HG02852 (cell line): Measurements from ENCODE around the gene FAM117A.

Experiments
- ATAC-seq: cut with Tn5 transposase; IDR thresholded peaks from one replicate; pipeline ENCODE4 v1.9.1; 2021; ENCODE audit warnings: mild to moderate bottlenecking, moderate library complexity; ENCODE audit not compliant: unreplicated experiment

The FAM117A gene

DNA sequence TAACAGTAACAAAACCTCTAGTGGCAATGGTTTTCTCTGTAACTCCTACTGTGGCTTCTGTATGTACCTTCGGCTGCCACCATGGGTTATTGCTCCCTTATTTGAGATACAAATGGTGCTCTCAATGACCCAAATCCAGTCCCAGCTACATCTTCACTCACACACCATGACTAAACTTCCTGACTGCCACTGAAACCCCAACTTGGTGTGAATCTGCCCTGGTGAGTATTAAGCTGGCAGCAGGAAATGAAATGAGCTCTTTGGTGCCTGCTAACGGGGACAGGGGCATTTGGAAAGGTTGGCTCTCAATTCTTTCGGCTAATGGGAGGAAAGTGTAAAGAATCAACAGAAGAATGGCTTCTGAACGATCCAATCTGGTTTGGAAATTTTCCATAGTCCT, 48.7 kb downstream of the FAM117A start:
- no peak for ATAC-seq

DNA sequence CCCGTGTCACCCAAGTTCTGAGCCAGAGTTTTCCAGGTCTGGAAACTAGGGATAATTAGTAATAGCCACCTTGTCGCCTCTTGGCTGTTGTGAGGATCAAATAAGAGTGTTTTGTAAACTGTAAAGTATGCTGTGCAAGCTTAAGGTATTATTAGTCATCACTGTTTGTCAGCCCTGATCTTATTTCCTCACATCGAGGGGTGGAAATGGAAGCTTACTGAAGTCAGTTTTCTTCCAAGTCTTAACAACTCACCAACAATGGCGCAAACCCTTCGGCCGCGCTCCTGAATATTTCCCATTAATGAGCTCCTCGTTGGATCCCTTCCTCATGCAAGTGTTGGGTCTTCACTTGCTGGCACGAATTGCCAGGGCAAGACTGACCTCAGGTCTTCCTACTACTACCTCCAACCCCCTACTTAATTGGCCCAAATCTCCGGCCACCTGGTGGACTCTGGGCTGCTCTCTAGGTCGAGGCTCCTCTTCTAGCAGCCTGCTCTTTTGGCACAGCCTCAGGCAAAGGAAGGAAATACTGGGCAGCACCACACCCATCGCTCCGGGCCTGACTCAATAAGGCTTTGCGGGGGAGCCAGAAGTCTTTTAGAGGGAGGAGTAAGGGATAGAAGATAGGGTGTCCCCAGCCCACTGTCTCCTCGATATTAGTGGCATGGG, 55.3 kb downstream of the FAM117A start:
- no peak for ATAC-seq

DNA sequence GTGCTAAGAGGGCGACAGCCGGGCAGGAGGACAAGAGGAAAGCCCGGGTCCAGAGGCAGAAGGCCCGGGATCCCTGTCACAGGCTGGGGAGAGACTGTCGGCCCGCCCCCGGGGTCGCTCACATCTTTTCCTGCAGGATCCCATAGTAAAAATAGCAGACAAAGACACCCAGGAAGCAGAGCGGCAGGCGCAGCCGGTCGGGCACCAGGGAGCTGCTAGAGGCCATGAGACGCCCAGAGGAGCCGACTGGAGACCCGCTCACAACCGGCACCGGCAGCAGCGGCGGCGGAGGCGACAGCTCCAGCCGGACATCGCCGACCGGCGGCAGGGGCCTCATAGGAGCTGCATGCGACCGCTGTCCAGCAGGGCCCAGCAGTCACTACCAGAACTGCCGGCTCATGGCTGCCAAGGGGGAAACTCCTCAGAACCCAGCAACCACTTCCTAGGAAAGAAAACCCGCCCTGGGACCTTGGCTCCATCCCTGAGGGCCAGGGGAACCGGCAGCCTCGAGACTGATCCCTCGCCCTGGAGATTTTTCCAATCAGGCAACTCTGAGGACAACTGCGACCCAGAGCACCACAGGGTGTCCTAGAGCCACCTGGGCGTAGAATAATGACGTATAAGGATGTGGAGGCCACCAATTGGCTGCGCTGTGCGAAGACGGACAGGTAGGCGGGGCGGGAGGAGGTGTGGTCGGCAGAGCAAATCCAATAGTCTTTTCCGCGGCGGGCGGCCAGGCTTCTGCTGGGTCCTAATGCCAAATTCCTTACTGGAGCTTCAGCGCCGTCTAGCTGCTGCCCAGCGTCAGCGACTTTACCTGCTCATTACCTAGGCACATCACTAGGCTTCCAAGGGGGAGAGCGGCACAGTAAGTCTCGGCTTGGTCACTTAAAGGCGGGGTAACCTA, 56.1 kb downstream of the FAM117A start, which contains the start of gene SLC35B1:
SLC35B1 (minus strand) TSS at position 357 of the 907 bp plus-strand sequence; CDS start at position 226, 131 bp downstream.
- peak; percentile 83 for ATAC-seq

DNA sequence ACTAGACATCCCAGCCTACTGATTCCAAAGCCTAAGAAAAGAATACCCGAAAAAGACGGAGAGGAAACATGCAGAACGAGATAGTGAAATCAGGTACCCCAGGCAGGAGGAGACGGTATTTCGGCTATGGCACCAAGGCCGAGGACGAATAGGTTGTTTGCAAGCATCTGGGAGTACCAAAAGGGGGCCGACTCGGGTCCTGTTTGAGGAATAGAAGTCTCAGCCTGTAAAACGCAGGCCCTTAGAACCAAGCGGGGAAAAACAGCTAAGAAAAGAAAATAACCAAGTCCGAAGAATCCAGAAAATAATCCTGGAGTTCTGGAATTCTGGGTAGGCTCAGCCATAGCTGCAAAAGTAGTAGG, 56.7 kb downstream of the FAM117A start:
- ATAC-seq, result no peak

DNA sequence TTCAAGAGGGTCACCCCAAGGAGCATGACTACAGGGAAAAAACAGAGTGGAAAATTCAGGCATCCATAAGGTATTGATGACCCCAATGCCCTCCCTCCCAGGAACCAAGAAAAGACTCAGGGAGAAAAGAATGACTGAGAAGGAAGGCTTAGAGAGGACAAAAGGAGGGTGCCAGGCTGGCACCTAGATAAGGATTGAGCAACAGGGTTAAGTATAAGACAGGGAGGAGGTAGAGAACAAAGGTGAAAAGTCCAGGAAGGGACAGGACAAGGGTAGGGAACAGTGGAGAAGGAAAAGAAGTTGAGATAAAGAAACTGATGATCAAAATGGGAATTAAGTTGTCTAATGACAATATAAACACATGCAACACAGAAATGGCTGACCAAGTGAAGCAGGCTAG, 58.7 kb downstream of the FAM117A start:
- ATAC-seq, result no peak

DNA sequence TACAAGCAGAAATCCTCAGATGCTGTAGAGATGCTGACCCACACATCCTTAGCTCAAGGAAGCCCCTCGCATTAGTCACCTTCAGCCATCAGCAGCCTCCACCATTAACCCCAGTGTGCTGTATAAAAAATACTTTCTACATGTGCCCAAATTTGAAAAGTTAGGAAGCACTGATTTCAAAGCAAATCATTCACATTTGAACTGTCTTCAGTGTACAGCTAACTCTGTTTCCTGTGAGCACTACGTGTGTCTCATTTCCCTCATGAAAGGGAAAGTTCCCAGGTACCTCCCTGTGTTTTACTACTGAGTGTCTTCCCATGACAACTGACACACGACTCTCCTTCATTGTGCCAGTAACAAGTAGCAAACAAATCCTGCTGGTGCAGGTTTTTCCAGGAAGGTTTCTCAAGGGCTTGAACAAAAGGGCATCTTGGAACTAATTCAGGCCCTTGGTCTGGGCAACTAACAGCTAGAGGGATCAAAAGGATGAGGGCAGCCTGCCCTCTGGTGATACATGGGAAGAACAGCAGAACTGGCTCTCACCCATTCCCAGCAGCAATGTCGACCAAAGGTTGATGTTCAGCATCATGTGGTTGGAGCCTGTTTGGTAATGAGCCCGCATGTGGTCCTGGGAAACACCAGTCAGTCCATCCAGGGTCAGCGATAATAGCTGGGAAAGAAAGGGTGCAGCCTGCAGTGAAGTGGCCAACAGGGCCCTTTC, 60.2 kb downstream of the FAM117A start:
- no peak for ATAC-seq

DNA sequence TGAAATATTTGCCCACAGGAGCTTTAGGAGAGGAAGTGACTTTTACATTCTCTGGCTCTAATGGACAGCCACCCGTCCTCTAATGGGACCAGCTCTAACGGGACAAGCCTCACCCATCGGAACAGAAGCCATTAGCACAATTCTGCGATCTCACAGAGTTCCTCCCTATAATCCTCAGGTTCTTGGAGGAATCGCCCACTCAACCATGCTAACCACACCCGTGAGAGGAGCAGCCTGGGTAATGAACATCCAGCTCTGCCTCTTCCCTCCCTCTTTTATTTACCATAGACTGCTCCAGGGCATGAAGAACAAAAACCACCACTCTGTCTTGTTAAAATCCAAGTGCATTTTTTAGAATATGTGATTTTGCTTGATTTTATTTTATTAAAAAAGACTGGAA, 63.0 kb downstream of the FAM117A start:
- no peak for ATAC-seq

DNA sequence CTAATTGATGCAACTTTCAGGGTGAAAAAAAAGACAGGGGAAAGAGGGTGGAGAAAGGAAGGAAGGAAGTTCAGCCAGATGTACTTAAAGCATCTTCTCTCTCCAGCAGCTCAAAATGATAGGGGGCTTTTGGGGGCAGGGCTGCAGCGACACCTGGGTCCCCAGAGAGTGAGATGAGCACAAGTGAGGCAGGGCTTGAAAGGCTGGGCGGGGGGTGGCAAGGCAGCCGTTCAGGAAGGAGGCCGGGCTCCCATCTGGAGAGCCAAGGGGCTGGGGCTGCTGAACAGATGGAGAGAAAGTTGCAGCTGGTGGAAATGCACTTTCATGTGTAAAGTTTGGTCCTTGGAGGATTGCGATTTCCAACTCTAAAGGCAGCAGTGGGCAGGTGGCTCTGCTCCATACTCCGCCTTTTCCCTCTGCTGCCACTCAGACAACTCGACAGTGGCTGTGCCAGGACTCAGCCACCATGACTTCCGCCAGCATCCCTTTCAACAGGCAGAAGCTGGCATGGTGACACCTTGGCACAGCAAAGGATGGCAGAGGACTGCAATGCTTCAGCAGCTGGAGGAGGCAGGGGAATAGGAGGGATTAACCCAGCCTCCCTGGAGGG, 63.9 kb downstream of the FAM117A start:
- no peak for ATAC-seq

DNA sequence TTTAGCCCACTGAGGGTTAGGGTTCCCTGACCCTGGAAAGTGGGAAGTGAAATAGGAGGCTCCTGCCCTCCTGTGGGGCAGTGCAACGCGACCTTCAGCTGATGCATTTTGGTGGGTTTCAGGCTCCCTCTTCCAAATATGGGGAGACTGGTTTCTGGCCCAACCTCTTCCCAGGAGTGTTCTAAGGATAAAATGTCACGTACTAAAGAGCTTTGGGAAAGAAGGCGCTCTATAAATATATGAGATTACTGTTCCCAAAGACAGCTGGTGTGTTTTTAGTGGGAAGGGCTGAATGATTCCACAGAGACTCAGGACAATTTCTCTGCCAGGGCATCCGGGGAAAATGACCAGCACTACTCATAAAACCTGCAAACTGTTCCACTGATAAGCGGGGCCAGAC, 65.9 kb downstream of the FAM117A start:
- no peak for ATAC-seq

DNA sequence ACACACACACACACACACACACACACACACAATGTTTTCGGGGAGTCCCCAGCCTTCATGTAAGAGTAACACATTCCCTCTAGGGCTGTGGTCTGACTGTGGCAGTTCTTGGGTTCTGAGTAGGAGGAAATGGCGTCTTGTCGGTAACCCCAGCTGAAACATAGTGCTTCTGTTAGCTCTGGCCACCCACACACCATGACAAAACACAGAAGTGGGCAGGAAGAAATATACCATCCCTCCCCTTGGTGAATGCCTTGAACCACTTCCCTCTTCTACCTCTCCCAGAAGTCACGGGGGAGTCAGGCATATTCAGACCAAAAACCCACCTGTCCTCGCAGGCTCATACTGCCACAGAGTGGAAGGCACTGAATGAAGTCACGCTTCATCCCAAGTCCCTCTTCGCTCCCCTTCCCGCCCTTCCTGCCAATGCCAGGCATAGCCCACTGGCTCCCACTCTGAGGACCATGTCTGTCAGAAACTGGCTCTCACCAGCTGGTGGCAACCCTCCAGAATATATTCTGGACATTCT, 67.6 kb downstream of the FAM117A start:
- peak; percentile 71 for ATAC-seq

DNA sequence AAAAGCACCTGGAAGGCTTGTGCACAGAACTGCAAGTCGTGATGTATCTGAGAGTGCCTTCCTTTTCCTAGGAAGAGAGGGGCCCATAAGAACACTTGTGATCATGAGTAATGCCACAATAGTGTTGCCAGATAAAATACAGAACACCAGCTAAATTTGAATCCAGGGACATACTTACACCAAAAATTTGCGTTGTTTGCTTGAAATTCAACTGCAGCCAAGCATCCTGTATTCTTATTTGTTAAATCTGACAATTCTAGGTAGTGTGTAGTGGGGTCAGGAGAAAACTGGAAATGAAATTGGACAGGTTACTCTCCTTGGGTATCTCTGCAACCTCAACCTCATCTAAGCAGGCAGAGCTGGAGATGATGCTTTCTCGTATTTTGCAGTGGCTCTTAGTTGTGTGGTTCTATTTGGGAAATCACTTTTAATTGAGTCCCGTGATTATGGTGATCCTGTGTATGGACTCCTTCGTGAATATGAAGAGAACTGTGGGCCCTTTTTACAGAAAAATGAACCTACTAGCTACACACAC, 68.2 kb downstream of the FAM117A start:
- no peak for ATAC-seq

DNA sequence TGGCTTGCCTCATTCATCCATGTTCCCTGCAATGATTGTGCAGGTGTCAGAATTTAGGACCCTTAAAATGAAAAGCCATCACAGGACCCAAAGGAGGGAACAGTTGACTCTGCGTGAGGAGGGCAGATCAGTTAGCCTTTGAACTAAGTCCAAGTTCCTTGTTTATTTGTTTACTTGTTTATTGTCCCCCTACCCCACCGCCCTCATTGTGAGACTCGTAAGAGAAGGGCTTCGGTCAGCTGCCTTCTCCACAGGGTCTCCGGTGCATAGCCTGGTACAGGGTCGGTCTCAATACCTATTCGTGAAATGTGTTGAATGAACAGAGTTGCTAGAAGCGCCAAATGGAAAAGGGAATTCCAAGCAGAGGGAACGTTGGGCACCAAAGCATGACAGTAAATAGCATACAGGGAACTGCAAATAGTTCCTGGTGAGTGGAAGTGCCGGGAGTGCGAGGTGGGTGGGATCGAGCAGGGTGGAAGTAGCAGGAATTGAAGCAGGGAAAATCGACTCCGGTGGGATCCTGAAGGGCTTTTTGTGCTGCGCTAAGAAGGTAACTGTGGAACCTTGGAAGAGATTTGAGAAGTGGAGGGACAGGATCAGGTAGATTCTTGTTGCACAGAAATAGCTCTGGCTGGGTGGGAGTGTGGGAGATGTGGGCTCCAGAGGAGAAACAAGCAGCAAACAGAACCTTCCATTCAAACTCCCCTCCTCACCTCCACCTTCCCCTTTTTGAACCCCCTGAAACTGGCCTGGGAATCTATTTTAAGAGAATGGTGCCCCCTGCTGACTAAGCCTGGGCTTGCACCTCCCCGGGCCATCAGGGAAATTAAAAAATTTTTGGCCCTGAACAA, 68.9 kb downstream of the FAM117A start:
- no peak for ATAC-seq

DNA sequence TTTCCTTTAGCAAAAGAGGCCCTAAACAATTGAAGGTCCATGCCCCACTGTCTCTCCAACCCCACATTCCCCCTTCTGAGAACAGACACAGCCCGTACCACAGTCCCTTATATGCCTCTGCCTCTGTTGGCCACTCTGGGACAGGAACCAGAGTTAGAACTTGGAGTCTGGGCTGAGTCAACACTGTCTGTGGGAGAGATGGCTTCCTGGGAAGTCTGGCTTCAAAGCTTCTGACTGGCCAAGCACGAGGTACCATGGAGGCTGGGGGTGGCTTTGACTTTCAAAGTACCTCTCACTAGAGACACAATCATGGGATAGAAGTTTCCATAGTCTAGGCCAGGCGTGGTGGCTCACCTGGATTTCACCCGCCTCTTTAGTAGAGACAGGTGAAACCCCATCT, 71.2 kb downstream of the FAM117A start:
- no peak for ATAC-seq

DNA sequence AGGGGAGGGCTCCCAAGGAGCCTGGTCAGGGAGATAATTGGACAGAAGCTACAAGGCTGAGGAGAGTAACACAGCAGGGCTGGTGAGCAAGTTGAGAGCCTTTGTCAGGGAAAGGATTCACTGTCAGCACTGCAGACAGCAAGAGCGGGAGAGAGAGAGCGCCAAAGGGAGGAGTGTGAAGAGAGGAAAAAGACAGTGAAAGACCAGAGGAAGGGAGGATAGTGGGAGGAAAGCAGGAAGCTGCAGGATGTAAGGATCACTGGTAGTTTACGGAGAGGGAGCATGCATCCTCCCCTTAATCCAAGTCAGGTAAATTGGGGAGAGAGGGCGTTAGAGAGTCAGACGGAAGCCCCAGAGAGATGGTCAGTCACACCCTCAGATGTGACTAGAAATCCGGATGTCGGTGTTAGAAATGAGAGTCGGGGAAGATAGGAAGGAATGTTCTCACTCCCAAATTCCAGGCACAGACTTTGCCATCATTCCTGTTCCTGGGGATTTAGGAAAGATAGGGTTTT, 72.2 kb downstream of the FAM117A start:
- no peak for ATAC-seq

DNA sequence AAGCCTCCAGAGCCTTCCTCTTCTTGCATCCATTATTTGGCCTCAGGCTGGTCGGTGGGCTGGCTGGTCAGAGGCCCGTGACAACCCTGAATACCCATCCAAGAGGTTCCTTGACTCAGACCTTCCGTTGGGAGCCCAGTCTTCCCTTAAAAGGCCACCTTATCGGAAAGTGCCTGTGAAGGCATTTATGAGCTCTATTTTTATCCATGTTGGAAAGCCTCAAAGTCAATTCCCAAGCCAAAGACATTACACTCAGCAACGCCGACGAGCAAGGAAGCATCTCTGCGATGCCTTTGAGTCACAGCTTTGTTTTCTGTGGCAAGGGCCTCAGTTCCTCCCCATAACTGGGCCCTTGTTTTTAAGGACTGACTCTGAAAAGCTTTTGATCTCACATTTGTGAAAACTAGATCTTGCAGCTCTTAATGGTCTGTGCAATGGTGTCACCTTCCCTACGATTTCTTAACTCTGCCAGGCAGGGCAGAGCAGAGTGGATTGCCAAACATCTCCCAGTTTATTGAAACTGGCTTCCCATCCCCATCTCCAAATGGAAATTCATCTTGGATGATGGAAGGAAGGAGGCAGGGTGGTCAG, 72.8 kb downstream of the FAM117A start:
- ATAC-seq, result no peak

DNA sequence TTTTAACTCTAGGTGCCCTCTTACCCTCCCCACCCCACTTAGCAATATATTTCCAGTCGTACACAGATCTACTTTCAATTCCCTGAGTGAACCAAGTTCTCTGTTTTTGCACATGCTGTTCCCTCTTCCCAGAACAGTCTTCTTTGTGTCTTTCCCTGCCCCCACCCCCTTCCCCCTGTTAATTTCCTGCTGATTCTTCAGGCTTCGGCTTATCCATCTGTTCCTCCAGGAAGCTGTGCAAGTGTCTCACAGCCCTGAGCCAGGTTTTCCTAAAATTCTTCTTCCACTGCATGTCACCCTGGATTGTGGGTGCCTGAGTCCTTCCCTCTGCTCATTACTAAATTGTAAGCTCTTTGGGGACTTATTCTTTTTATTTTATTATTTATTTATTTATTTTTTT, 73.7 kb downstream of the FAM117A start:
- no peak for ATAC-seq

DNA sequence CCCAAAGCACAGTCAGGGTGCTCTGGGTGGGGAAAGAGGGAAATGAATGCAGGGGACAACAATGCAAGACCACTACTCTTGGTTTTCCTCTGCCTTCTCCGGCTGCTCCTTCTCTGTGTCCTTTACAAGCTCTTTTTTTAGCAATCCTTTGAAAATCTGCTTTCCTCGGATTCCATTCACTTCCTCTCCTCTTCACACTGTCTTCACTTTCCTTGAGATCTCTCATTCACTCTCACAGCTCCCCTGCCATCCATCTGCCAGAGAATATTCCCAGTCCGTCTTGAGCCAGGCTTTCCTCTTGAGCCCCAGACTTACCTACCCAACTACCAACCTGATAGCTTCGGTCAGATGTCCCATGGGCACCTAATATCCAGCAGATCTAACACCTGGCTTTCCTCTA, 75.1 kb downstream of the FAM117A start:
- ATAC-seq, result no peak

DNA sequence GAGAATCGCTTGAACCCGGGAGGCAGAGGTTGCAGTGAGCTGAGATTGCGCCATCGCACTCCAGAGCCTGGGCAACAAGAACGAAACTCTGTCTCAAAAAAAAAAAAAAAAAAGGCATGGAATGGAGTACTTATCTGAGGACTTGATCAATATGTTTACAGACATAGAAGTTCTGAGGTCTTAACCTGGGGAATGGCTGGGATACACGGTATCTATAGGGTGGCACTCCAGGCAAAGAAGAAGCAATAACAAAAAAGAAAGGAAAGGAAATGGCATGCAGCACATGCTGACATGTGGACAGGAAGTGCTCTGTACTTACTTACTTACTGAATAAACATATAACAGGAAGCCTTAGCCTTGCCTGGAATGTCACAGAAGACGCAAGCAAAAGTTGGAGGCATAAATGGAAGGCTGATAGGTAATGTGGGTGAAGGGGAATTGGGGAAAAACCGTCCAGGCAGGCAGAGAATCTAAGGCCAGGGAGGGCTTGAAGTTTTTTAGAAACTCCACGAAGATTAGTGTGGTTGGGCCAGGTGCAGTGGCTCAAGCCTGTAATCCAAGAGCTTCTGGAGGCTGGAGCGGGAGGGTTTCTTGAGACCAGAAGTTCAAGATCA, 75.9 kb downstream of the FAM117A start:
- no peak for ATAC-seq
